Activated CD8-positive, alpha-beta memory T cell treated with anti-CD3 and anti-CD28 coated beads for 36 hours (primary cell): ENCODE measurements around the gene CARD19. TPM values are rescaled to one million over a fixed set of nuclear protein-coding genes. Genes with fewer than 3 reads are reported as not detected.

Source experiments
- CTCF ChIA-PET: fragments of 350-600 bp; sonication (Branson Sonifier 250); formaldehyde crosslinking; loops from one replicate; lab custom pipeline; 2021; ENCODE audit warnings: antibody characterized with exemption; lab: Charles Lee
- POLR2A ChIA-PET: fragments of 350-600 bp; sonication (Branson Sonifier 250); formaldehyde crosslinking; loops from one replicate; lab custom pipeline; 2021; ENCODE audit warnings: antibody characterized with exemption; lab: Charles Lee
- total RNA-seq, 2 experiments: library from RNA; stranded (reverse); gene quantifications; one replicate each; pipeline ENCODE4 v1.2.3, GENCODE V29; 2021

CARD19 gene
- total RNA-seq, 2 experiments from 2014 or later = 41.8 to 42.6 TPM

DNA sequence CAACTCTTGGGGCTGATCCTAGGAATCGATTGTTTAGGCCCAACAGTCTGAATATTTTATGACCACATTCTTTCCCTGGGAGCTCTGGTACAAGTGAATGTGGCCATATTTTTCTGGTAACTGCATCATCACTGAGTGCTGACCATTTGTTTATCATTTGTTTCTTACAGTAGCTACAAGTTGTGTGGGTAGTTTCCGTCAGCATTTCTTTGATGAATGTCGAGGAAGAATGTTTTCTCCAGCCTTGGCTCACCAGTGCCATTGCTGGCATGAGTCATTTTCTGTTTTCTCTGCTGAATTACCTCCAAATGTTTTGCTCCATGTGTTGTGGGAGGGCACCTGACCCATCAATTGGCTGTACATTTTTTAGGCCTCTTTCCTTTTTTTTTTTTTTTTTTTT, 14.1 kb upstream of the CARD19 start:
- CTCF ChIA-PET = interaction anchor here (1.0 to 1.6 kb wide), 2 partner anchors 18 to 100 kb away, joined by 3 to 4 read pairs; no protein-coding TSS in a partner anchor
- POLR2A ChIA-PET = interaction anchor here (0.6 to 0.7 kb wide), 2 partner anchors 63 to 110 kb away, joined by 4 to 10 read pairs; no protein-coding TSS in a partner anchor

DNA sequence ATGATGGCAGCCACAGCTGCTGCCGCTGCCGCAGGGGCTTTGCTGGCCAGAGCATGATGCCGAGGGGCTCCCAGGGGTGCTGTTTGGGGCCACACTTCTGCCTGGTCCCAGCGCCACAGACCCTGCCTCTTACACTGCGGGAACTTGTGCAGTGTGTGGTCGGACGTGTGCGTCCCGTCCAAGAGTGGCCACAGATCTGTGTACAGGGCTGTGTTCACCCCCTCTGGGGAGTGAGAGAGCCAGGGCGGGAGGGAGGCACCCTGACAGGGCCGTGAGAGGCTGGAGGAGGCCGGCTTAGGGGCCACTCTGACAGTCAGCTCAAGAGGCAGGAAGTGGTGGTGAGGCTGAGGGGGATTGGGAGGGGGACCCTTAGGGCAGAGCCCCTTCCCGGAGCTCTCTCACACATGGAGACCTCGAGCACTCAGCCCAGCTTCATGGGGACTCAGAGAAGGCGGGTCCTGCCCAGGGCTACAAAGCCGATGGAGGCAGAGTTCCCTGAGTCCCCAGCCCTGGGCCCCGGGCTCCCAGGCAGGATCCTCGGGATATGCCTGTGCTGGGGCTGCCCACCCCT, 13.1 kb upstream of the CARD19 start:
- CTCF ChIA-PET = interaction anchor here (1.0 to 2.0 kb wide), 2 partner anchors 9 to 18 kb away, joined by 3 to 6 read pairs; no protein-coding TSS in a partner anchor

GRCh38 chr9:93083592-93084470, 12.2 kb upstream of the CARD19 start:
- POLR2A ChIA-PET = interaction anchor here (1.0 to 1.8 kb wide), 2 partner anchors 11 to 19 kb away, joined by 5 to 6 read pairs; no protein-coding TSS in a partner anchor
- CTCF ChIA-PET = interaction anchor here (0.7 to 2.0 kb wide), 5 partner anchors 8 to 136 kb away, joined by 3 to 6 read pairs (median 3); no protein-coding TSS in a partner anchor

More for the DNA sequence above, 13.1 kb upstream of the CARD19 start:
- POLR2A ChIA-PET = interaction anchor here (0.6 to 1.8 kb wide), 4 partner anchors 12 to 111 kb away, joined by 4 to 10 read pairs (median 6); no protein-coding TSS in a partner anchor

- ChIA-PET POLR2A (interaction anchor here (0.6 kb wide), 1 partner anchor 42 kb away, joined by 3 read pairs; no protein-coding TSS in a partner anchor), CTCF (interaction anchor here (0.7 to 2.0 kb wide), 4 partner anchors 10 to 136 kb away, joined by 3 to 6 read pairs (median 3); no protein-coding TSS in a partner anchor)
These were observed 11.5 kb upstream of the CARD19 start for GRCh38 chr9:93084471-93084881.

- ChIA-PET CTCF (interaction anchor here (0.7 kb wide), 1 partner anchor 71 kb away, joined by 4 read pairs; no protein-coding TSS in a partner anchor), POLR2A (interaction anchor here (0.6 kb wide), 1 partner anchor 8 kb away, joined by 9 read pairs; no protein-coding TSS in a partner anchor)
These were observed 10.3 kb upstream of the CARD19 start for GRCh38 chr9:93085676-93086075.

GRCh38 chr9:93086447-93087224, 9.4 kb upstream of the CARD19 start:
- POLR2A ChIA-PET = interaction anchor here (0.6 kb wide), 1 partner anchor 9 kb away, joined by 9 read pairs; no protein-coding TSS in a partner anchor
- CTCF ChIA-PET = interaction anchor here (0.7 kb wide), 1 partner anchor 70 kb away, joined by 4 read pairs; no protein-coding TSS in a partner anchor

- POLR2A ChIA-PET = no interaction called here
- CTCF ChIA-PET = interaction anchor here (1.0 kb wide), 1 partner anchor 21 kb away, joined by 3 read pairs; no protein-coding TSS in a partner anchor
These were observed 7.9 kb upstream of the CARD19 start for GRCh38 chr9:93087971-93088655.

- ChIA-PET CTCF (no interaction called here), POLR2A (no interaction called here)
These were observed 7.4 kb upstream of the CARD19 start for GRCh38 chr9:93088656-93089015.

- POLR2A ChIA-PET = no interaction called here
- CTCF ChIA-PET = no interaction called here
These were observed 7.0 kb upstream of the CARD19 start for GRCh38 chr9:93089024-93089423.

- ChIA-PET CTCF (no interaction called here), POLR2A (interaction anchor here (0.6 kb wide), 1 partner anchor 478 kb away, joined by 3 read pairs; no protein-coding TSS in a partner anchor)
These were observed 6.5 kb upstream of the CARD19 start for GRCh38 chr9:93089481-93089991.

DNA sequence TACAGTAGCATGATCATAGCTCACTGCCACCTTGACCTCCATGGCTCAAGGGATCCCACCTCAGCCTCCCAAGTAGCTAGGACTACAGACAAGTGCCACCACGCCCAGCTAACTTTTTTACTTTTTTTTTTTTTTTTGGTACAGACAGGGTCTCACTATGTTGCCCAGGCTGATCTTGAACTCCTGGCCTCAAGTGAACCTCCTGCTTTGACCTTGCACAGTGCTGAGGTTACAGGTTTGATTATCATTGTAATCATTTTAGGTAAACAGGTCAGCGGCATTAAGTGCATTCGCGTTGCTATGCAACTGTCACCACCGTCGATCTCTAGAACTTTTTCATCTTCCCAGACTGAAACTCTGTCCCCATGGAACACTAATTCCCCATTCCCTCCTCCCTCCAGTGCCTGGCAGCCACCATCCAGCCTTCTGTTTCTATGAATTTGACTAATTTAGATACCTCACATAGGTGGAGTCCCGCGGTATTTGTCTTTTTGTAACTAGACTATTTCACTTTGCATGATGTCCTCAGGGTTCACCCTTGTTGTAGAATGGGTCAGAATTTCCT, 5.8 kb upstream of the CARD19 start:
- ChIA-PET CTCF (no interaction called here), POLR2A (interaction anchor here (0.6 kb wide), 1 partner anchor 477 kb away, joined by 3 read pairs; no protein-coding TSS in a partner anchor)

DNA sequence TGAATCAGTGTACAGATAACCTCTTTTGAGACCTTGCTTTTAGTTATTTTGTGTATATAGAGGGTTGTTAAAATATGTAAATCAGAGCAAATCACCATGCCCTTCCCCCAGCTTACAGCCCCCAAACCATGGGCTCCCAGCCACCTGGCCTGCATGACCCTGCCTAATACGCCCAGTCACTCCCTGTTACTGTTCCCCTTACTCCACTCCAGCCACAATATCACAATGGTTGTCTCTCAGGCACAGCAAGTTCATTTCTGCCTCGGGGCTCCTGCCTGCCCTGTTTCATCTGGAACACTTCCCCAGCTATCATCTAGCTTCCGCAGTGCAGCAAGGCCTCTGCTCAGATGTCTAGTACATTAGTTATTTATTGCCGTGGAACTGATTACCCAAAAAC, 5.0 kb upstream of the CARD19 start:
- ChIA-PET POLR2A (interaction anchor here (1.3 kb wide), 1 partner anchor 26 kb away, joined by 6 read pairs; no protein-coding TSS in a partner anchor), CTCF (interaction anchor here (0.7 to 1.2 kb wide), 3 partner anchors 8 to 18 kb away, joined by 3 to 4 read pairs (median 3); no protein-coding TSS in a partner anchor)

- CTCF ChIA-PET = interaction anchor here (0.8 to 1.2 kb wide), 3 partner anchors 8 to 29 kb away, joined by 3 to 4 read pairs (median 3); no protein-coding TSS in a partner anchor
- POLR2A ChIA-PET = interaction anchor here (1.3 kb wide), 1 partner anchor 27 kb away, joined by 6 read pairs; no protein-coding TSS in a partner anchor
These were observed 4.5 kb upstream of the CARD19 start for GRCh38 chr9:93091453-93092081.

DNA sequence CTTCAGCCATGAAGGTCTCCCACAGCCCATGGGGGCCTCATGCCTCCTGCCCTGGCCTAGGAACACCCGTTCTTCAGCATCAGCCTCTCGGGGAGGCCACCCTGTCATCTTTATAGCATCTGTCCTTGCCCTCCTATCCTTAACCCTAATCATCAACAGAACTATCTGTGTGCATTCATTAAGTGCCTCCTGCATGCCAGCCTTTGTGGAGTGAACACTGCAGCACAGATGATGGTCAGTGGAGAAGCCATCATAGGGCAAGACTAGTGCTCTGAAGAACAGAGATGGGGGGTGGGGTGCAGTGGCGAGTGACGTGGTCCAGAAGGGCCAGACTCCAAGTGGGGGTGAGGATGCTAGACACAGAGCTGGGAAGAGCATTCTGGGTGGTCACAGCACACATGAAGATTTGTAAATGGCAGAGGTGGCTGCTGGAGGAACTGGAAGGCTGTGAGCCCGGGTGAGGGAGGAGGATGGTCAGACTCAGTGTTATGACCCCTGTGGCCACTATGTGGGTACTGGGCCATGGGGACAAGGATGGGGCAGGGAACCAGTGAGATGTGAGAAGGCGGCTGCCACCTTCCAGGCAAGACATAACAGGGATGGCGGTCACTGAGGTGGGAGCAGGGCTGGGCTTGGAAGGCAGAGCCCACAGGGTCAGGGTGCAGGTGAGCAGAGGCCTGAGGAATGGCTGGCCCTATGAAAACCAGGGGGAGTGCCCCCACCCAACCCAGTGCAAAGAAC, 3.6 kb upstream of the CARD19 start:
- ChIA-PET POLR2A (interaction anchor here (1.3 kb wide), 1 partner anchor 28 kb away, joined by 6 read pairs; no protein-coding TSS in a partner anchor), CTCF (interaction anchor here (0.6 to 1.7 kb wide), 3 partner anchors 30 to 1093 kb away, joined by 3 to 5 read pairs (median 4); no protein-coding TSS in a partner anchor)

DNA sequence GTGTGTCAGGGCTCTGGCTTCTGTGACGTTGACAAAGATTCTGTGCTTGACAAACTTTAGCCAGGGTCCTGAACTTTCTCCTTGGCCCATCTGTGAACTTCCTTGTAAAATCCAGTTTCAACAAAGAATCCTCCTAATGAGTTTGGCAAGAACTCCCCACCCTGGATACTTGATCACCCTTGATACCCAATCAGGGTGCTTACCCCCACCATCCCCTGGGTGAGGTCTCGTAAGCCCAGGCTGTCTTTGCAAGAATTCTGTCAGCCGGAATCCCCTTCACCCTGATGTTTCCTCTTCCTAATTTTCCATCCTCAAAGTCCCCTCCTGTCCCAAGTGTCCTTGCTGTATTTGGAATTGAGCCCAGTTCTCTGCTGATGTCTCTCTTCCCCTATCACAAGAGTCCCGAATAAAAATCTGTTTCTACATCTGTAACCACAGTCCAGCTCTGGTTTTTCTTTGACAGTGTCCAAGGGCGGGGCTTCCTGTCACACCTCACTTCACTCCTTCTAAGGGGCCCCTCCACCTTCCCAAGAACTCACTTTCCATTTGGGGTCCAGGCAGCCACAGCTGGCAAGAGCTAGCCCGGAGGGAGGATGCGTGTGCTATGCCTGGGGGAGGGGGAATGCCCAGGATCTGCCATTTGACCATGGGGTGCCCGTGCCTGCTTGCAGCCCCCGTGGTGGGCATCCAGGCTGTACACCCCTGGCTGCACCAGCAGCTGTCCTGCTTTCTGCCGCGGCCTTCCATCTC, 2.7 kb upstream of the CARD19 start:
- CTCF ChIA-PET = interaction anchor here (1.7 kb wide), 1 partner anchor 90 kb away, joined by 5 read pairs; no protein-coding TSS in a partner anchor
- POLR2A ChIA-PET = no interaction called here
